Neural crest cell (in vitro differentiated cells): ENCODE data around the gene ARFRP1. TPM values are rescaled to one million over a fixed set of nuclear protein-coding genes. Genes with fewer than 3 reads are reported as not detected.

Experiments
- DNase-seq: peaks from one replicate; pipeline ENCODE4 v3.0.0; 2021; ENCODE audit warnings: low read depth, mixed read lengths, low spot score
- H3K27ac Mint-ChIP-seq: one replicate; pipeline ENCODE4 v1.8.0; 2021; ENCODE audit warnings: mild to moderate bottlenecking, mixed read lengths; ENCODE audit not compliant: unreplicated experiment
- H3K27me3 Mint-ChIP-seq: 2 replicates; pipeline ENCODE4 v1.8.0; 2021; ENCODE audit warnings: low read depth, mild to moderate bottlenecking, mixed read lengths
- H3K36me3 Mint-ChIP-seq: 2 replicates; pipeline ENCODE4 v1.8.0; 2021; ENCODE audit warnings: low read depth, mild to moderate bottlenecking, mixed read lengths
- H3K4me1 Mint-ChIP-seq: 2 replicates; pipeline ENCODE4 v1.8.0; 2021; ENCODE audit warnings: mixed read lengths
- H3K4me3 Mint-ChIP-seq: one replicate; pipeline ENCODE4 v1.8.0; 2021; ENCODE audit warnings: mild to moderate bottlenecking, mixed read lengths
- H3K9me3 Mint-ChIP-seq: 2 replicates; pipeline ENCODE4 v1.8.0; 2021; ENCODE audit warnings: mixed read lengths
- total RNA-seq: library from RNA; stranded (reverse); gene quantifications from 2 replicates; pipeline ENCODE4 v1.2.1, GENCODE V29; 2021
- TF ChIP-seq, protein P1 (sequence below): fragments of 200-600 bp; sonication (generic); conservative IDR thresholded peaks from 2 replicates; pipeline ENCODE4 v1.5.0; 2021; ENCODE audit warnings: antibody characterized with exemption, mild to moderate bottlenecking

ARFRP1 gene
- total RNA-seq, 1 donor from 2014 or later: 42.1 TPM

DNA sequence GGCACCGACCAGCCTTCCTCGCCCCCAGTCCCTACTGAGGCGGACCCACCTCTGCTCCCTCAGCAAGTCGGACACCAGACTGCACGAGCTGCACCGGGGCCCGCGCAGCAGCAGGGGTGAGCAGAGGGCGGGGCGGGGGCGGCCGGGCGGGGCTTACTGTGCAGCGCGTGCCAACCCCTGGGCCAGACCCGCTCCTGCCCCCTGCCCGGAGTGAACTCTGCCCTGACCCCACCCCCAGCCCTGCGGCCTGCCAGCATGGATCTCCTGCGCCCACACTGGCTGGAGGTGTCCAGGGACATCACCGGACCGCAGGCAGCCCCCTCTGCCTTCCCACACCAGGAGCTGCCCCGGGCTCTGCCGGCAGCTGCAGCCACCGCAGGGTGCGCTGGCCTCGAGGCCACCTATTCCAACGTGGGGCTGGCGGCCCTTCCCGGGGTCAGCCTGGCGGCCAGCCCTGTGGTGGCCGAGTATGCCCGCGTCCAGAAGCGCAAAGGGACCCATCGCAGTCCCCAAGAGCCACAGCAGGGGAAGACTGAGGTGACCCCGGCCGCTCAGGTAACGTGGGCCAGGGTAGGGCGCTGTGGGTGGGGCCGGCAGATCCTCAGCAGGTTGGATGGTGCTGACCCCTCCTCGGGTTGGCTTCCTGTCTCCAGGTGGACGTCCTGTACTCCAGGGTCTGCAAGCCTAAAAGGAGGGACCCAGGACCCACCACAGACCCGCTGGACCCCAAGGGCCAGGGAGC is 30.3 kb upstream of the ARFRP1 start:
- no peak for DNase-seq
- H3K4me3 Mint-ChIP-seq: no peak overlapping the region
- peaks cover 9% of the 10 kb centered on the region for H3K27me3 Mint-ChIP-seq

DNA sequence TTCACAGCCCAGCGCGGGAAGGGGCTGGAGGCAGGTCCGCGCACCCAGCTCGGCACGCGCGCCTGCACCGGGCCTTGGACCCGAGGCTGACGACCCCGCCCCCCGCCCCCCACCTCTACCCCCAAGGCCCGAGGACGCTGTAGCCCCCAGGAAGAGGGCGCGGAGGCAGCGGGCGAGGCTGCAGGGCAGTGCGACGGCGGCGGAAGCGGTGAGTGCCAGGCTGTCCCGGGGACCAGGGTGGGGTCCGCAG is 29.8 kb upstream of the ARFRP1 start:
- H3K27me3 Mint-ChIP-seq: peaks cover 9% of the 10 kb centered on the region
- no peak for DNase-seq
- H3K4me1 Mint-ChIP-seq: no peaks in the 10 kb centered on the region
- no peaks in the 10 kb centered on the region for H3K9me3 Mint-ChIP-seq
- no peak overlapping the region for H3K27ac Mint-ChIP-seq
- TF ChIP-seq, protein P1, sequence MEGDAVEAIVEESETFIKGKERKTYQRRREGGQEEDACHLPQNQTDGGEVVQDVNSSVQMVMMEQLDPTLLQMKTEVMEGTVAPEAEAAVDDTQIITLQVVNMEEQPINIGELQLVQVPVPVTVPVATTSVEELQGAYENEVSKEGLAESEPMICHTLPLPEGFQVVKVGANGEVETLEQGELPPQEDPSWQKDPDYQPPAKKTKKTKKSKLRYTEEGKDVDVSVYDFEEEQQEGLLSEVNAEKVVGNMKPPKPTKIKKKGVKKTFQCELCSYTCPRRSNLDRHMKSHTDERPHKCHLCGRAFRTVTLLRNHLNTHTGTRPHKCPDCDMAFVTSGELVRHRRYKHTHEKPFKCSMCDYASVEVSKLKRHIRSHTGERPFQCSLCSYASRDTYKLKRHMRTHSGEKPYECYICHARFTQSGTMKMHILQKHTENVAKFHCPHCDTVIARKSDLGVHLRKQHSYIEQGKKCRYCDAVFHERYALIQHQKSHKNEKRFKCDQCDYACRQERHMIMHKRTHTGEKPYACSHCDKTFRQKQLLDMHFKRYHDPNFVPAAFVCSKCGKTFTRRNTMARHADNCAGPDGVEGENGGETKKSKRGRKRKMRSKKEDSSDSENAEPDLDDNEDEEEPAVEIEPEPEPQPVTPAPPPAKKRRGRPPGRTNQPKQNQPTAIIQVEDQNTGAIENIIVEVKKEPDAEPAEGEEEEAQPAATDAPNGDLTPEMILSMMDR: no peak
- no peak overlapping the region for H3K4me3 Mint-ChIP-seq
- peaks cover 8% of the 10 kb centered on the region for H3K36me3 Mint-ChIP-seq

More for the DNA sequence above, 30.3 kb upstream of the ARFRP1 start:
- Mint-ChIP-seq H3K9me3 (no peaks in the 10 kb centered on the region), H3K4me1 (no peaks in the 10 kb centered on the region), H3K36me3 (peaks cover 8% of the 10 kb centered on the region), H3K27ac (no peak overlapping the region)
- TF ChIP-seq, protein P1: no peak

DNA sequence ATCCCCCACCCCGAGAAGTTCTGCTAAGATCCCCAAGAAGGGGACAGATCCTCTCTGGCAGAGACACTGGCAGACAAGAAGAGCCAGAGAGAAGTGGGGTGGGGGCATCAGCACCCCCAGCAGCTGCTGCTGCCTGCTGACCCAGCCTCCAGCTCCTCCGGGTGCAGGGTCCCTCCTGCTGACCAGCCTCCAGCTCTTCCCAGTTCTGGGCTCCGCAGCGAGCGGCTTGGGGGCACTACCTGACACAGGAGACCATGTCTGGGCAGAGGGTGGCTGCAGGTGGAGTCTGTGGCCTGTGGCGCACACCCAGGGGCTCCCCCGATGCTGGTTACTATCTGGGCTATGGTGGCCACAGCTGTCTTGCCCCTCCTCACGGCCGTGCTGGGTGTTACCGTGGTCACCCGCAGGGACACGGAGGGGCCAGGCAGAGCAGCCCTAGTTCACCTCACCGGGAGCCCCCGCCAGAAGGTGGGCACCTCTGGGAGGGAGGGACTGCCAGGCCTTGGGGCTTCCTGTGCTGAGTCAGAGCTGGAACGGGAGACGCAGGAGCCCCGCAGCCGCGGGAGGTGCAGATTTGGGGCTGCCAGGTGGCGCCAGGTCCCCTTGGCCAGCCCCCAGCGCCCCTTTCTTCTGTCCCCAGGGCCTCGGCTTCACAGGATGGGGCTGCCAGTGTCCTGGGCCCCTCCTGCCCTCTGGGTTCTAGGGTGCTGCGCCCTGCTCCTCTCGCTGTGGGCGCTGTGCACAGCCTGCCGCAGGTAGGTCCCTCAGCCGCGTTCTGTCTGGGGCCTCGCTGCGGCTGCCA is 29.3 kb upstream of the ARFRP1 start:
- H3K36me3 Mint-ChIP-seq: peaks cover 8% of the 10 kb centered on the region
- H3K27ac Mint-ChIP-seq: no peak overlapping the region
- TF ChIP-seq, protein P1: no peak
- H3K27me3 Mint-ChIP-seq: peaks cover 9% of the 10 kb centered on the region
- no peak for DNase-seq
- H3K4me3 Mint-ChIP-seq: peak overlapping the region; percentile 62
- no peaks in the 10 kb centered on the region for H3K4me1 Mint-ChIP-seq
- H3K9me3 Mint-ChIP-seq: no peaks in the 10 kb centered on the region

DNA sequence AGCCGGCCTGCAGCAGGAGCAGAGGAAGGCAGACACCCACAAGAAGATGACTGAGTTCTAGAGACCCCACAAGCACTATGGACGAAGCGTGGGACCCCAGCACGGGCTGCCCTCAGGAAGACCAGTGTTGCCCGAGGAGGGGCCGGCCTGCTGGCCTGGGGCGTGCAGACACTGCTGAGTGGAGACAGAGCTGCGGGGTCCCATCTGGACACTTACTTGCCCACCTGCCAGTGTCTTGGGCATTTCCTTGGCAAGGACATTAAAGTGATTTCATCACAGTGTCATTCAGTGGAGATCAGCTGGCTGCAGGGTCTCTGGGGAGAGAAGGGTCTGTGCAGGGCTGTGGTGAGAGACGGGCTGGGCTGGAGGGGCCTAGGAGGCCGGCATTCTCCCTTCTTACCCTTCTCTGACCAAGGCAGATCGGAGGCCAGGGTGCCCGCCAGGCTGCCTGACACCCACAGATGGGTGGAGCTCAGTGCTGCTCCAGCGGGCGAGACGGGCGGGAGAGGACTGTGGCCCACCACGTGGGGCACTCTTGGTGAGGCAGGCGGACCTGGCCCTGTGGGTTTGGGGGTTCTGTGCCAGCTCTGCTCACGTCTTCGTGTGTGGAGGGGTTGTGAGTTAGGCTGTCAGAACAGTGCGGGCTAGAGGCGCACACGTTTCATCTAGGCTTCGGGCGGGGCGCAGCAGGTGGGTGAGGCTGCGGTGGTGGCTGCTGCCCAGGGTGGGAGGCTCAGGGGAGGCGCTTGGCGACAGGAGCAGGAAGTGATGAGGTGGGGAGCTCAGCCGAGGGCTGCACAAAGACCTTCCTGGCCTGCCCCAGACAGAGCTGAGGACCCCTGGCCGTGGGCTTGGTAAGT is 28.3 kb upstream of the ARFRP1 start, which contains the start of gene LIME1:
TSS of gene LIME1 (plus strand) at position 806 of the 860 bp plus-strand sequence. CDS start 886 bp downstream, outside the sequence.
- Mint-ChIP-seq H3K9me3 (no peaks in the 10 kb centered on the region), H3K27ac (no peak within 1 kb of the TSS), H3K36me3 (peaks cover 8% of the 10 kb centered on the region), H3K4me1 (no peaks in the 10 kb centered on the region), H3K27me3 (peaks cover 9% of the 10 kb centered on the region), H3K4me3 (peak within 1 kb of the TSS; percentile 69)
- TF ChIP-seq, protein P1: no peak
- no peak for DNase-seq
